ENCODE results near the gene ACD.

Gene ACD

GRCh38 chr16:67645397-67646121, 14.5 kb downstream of the ACD start:
- DNase-seq = no peak

GRCh38 chr16:67644038-67644437, 16.0 kb downstream of the ACD start:
- DNase-seq = no peak

- no peak for DNase-seq
These were observed 18.0 kb downstream of the ACD start for GRCh38 chr16:67641779-67642708.

- no peak for DNase-seq
These were observed 22.4 kb downstream of the ACD start for GRCh38 chr16:67637625-67638024.

GRCh38 chr16:67636713-67637112, 23.3 kb downstream of the ACD start:
- no peak for DNase-seq

GRCh38 chr16:67632415-67633172, 27.5 kb downstream of the ACD start:
- no peak for DNase-seq

GRCh38 chr16:67628216-67628615, 31.8 kb downstream of the ACD start:
- no peak for DNase-seq

- peak in 1 of 2 donors; percentile 8 for DNase-seq
These were observed 46.3 kb downstream of the ACD start for GRCh38 chr16:67613808-67614207.

GRCh38 chr16:67608364-67608763, 51.7 kb downstream of the ACD start:
- no peak for DNase-seq
